IMR-90 (cell line): ENCODE results near the gene MALAT1. TPM values are rescaled to one million over a fixed set of nuclear protein-coding genes. Genes with fewer than 3 reads are reported as not detected.

Experiments
- ATAC-seq: fragments of 200-7000 bp; cut with Tn5 transposase; 2 replicates; pipeline ENCODE4 v1.9.1; 2020; ENCODE audit warnings: low read depth, mild to moderate bottlenecking, moderate library complexity
- BruUV-seq: library from RNA; stranded (reverse); fragments of 400-500 nt; replicated peaks from 2 replicates; lab custom pipeline; 2021; lab: Mats Ljungman, UMichigan
- CTCF ChIA-PET: fragments of 300-600 bp; formaldehyde crosslinking; extraction: SDS; loops from one replicate; lab custom pipeline; 2021; ENCODE audit warnings: antibody characterized with exemption; lab: Yijun Ruan, JAX
- POLR2A ChIA-PET: fragments of 300-600 bp; sonication (Branson Sonifier 250); formaldehyde crosslinking; loops from one replicate; lab custom pipeline; 2022; ENCODE audit warnings: antibody characterized with exemption; ENCODE audit not compliant: unreplicated experiment; lab: Charles Lee
- DNase-seq: peaks from one replicate; pipeline ENCODE4 v3.0.0; 2013
- H2AFZ ChIP-seq: replicated peaks from 2 replicates; pipeline ENCODE3; 2013; ENCODE audit warnings: low read length, mild to moderate bottlenecking; ENCODE audit not compliant: poor library complexity
- H2AK5ac ChIP-seq: 2 replicates; pipeline ENCODE4 v1.6.1; 2013; ENCODE audit warnings: low read depth, low read length, inconsistent platforms
- H2AK9ac ChIP-seq: replicated peaks from 2 replicates; pipeline ENCODE3; 2013; ENCODE audit warnings: mild to moderate bottlenecking, low read depth, low read length, moderate library complexity; ENCODE audit not compliant: poor library complexity
- H2BK120ac ChIP-seq: 2 replicates; pipeline ENCODE4 v1.6.1; 2013; ENCODE audit warnings: low read depth, low read length, inconsistent platforms
- H2BK15ac ChIP-seq: 3 replicates; pipeline ENCODE4 v1.6.1; 2013; ENCODE audit warnings: low read depth, low read length, inconsistent platforms
- H2BK20ac ChIP-seq: 2 replicates; pipeline ENCODE4 v1.6.1; 2013; ENCODE audit warnings: low read depth, mild to moderate bottlenecking, inconsistent platforms, low read length, moderate library complexity
- H2BK5ac ChIP-seq: 2 replicates; pipeline ENCODE4 v1.6.1; 2013; ENCODE audit warnings: mild to moderate bottlenecking, low read depth, low read length, inconsistent platforms; ENCODE audit not compliant: poor library complexity, severe bottlenecking
- H3K14ac ChIP-seq: replicated peaks from 2 replicates; pipeline ENCODE4 v1.6.1; 2013; ENCODE audit warnings: low read depth, low read length, inconsistent platforms
- H3K18ac ChIP-seq: 2 replicates; pipeline ENCODE4 v1.6.1; 2013; ENCODE audit warnings: low read depth, low read length, control low read depth
- H3K23ac ChIP-seq: 2 replicates; pipeline ENCODE4 v1.6.1; 2013; ENCODE audit warnings: low read depth, low read length, inconsistent platforms
- H3K27ac ChIP-seq: 2 replicates; pipeline ENCODE4 v1.5.1; 2013; ENCODE audit warnings: mild to moderate bottlenecking, control low read depth, low read length; ENCODE audit not compliant: insufficient read depth
- H3K27me3 ChIP-seq: 2 replicates; pipeline ENCODE4 v1.6.1; 2013; ENCODE audit warnings: low read length; ENCODE audit not compliant: control insufficient read depth, insufficient read depth
- H3K36me3 ChIP-seq: 2 replicates; pipeline ENCODE4 v1.6.1; 2013; ENCODE audit warnings: low read length, mixed read lengths; ENCODE audit not compliant: control insufficient read depth, insufficient read depth
- H3K4ac ChIP-seq: 2 replicates; pipeline ENCODE4 v1.6.1; 2013; ENCODE audit warnings: low read depth, low read length, inconsistent platforms
- H3K4me1 ChIP-seq: 2 replicates; pipeline ENCODE4 v1.6.1; 2013; ENCODE audit warnings: low read length, mixed read lengths; ENCODE audit not compliant: control insufficient read depth, insufficient read depth
- H3K4me2 ChIP-seq: 2 replicates; pipeline ENCODE4 v1.6.1; 2013; ENCODE audit warnings: low read depth, mild to moderate bottlenecking, control low read depth, low read length, moderate library complexity
- H3K4me3 ChIP-seq: 2 replicates; pipeline ENCODE4 v1.5.1; 2013; ENCODE audit warnings: low read depth, mild to moderate bottlenecking, control low read depth, low read length, moderate library complexity; ENCODE audit not compliant: insufficient read depth
- H3K56ac ChIP-seq: 2 replicates; pipeline ENCODE4 v1.6.1; 2013; ENCODE audit warnings: low read length, inconsistent platforms; ENCODE audit not compliant: insufficient read depth; ENCODE audit errors: extremely low read depth
- H3K79me1 ChIP-seq, 2 experiments: 2 replicates each; pipeline ENCODE4 v1.6.1; 2013; ENCODE audit warnings: low read length in 2 of 2, inconsistent platforms in 1 of 2, low read depth in 1 of 2
- H3K9ac ChIP-seq: 2 replicates; pipeline ENCODE4 v1.6.1; 2013; ENCODE audit warnings: low read depth, low read length, control low read depth
- H3K9me1 ChIP-seq: 2 replicates; pipeline ENCODE4 v1.6.1; 2013; ENCODE audit warnings: low read length, inconsistent platforms; ENCODE audit not compliant: insufficient read depth
- H3K9me3 ChIP-seq: 2 replicates; pipeline ENCODE4 v1.6.1; 2013; ENCODE audit warnings: low read length; ENCODE audit not compliant: control insufficient read depth, insufficient read depth
- H4K20me1 ChIP-seq: 2 replicates; pipeline ENCODE4 v1.6.1; 2013; ENCODE audit warnings: low read length, inconsistent platforms; ENCODE audit not compliant: insufficient read depth
- H4K5ac ChIP-seq: 2 replicates; pipeline ENCODE4 v1.6.1; 2013; ENCODE audit warnings: mild to moderate bottlenecking, low read depth, low read length, control low read depth
- H4K8ac ChIP-seq, 2 experiments: 2 replicates each; pipeline ENCODE4 v1.6.1; 2013; ENCODE audit warnings: low read depth in 2 of 2, low read length in 2 of 2, control low read depth in 1 of 2, inconsistent platforms in 1 of 2
- H4K91ac ChIP-seq: 2 replicates; pipeline ENCODE4 v1.6.1; 2013; ENCODE audit warnings: low read depth, low read length, inconsistent platforms; ENCODE audit not compliant: insufficient read depth
- BHLHE40 ChIP-seq: fragments of 150-350 bp; IDR thresholded peaks from 2 replicates; pipeline ENCODE4 v1.6.1; 2016; ENCODE audit warnings: mild to moderate bottlenecking, low read depth, low read length
- CEBPB ChIP-seq: IDR thresholded peaks from 2 replicates; pipeline ENCODE4 v1.6.1; 2012; ENCODE audit warnings: low read depth, low read length, improper control_type of control experiment
- CHD1 ChIP-seq: IDR thresholded peaks from 2 replicates; pipeline ENCODE4 v1.6.1; 2012; ENCODE audit warnings: low read depth, low read length, improper control_type of control experiment
- FOS ChIP-seq: fragments of 150-350 bp; IDR thresholded peaks from 2 replicates; pipeline ENCODE4 v1.6.1; 2016; ENCODE audit warnings: low read depth, low read length
- MAZ ChIP-seq: IDR thresholded peaks from 2 replicates; pipeline ENCODE4 v1.6.1; 2012; ENCODE audit warnings: low read depth, mild to moderate bottlenecking, low read length, improper control_type of control experiment, moderate library complexity, borderline replicate concordance
- MXI1 ChIP-seq: IDR thresholded peaks from 2 replicates; pipeline ENCODE4 v1.6.1; 2012; ENCODE audit warnings: low read depth, mild to moderate bottlenecking, low read length, moderate library complexity, borderline replicate concordance
- NFE2L2 ChIP-seq: fragments of 150-350 bp; IDR thresholded peaks from 2 replicates; pipeline ENCODE4 v1.6.1; 2016; ENCODE audit warnings: low read depth, mild to moderate bottlenecking, low read length
- RAD21 ChIP-seq: IDR thresholded peaks from 2 replicates; pipeline ENCODE4 v1.6.1; 2012; ENCODE audit warnings: low read length, improper control_type of control experiment
- RCOR1 ChIP-seq: IDR thresholded peaks from 2 replicates; pipeline ENCODE4 v1.6.1; 2012; ENCODE audit warnings: mild to moderate bottlenecking, low read length, improper control_type of control experiment; ENCODE audit not compliant: insufficient replicate concordance
- RFX5 ChIP-seq: IDR thresholded peaks from 2 replicates; pipeline ENCODE4 v1.8.0; 2012; ENCODE audit warnings: low read depth, mild to moderate bottlenecking, low read length, moderate library complexity
- WGBS, 2 experiments: methylation state at CpG; one replicate each; pipeline versions ENCODE4 v1.1.5 to v1.1.7; 2013; ENCODE audit warnings: missing lambda C conversion rate in 2 of 2; ENCODE audit not compliant: insufficient read length in 1 of 2; ENCODE audit errors: extremely low coverage in 2 of 2; 5-methylcytosine and 5-hydroxymethylcytosine counted together
- dilution Hi-C: fragments of 300-500 bp; cut with HindIII; formaldehyde crosslinking; loops from one replicate; pipeline ENCODE4 v1.14.3; 2018; ENCODE audit warnings: low sequenced_read_pairs; ENCODE audit not compliant: unreplicated experiment
- in situ Hi-C: fragments of 300-500 bp; cut with MboI; formaldehyde crosslinking; loops from 3 replicates; pipeline ENCODE4 v1.14.3; 2019; ENCODE audit warnings: low sequenced_read_pairs, inconsistent platforms, mixed read lengths
- intact Hi-C: fragments of 100-400 bp; cut with micrococcal nuclease; formaldehyde crosslinking; loops from 2 replicates; pipeline ENCODE4 v1.10.0; 2022
- polyA plus RNA-seq, 3 experiments: library from polyadenylated mRNA; depleted of rRNA; stranded (reverse); fragments of >200 nt; gene quantifications; 2 replicates each; pipeline ENCODE4 v1.2.3, GENCODE V29; 2012; ENCODE audit warnings: low replicate concordance in 1 of 3
- total RNA-seq: library from RNA; depleted of rRNA; stranded (reverse); fragments of >200 nt; gene quantifications from 2 replicates; pipeline ENCODE4 v1.2.3, GENCODE V29; 2012
- TF ChIP-seq, protein P1 (sequence below): fragments of 150-350 bp; IDR thresholded peaks from 2 replicates; pipeline ENCODE4 v1.6.1; 2016; ENCODE audit warnings: low read depth, mild to moderate bottlenecking, low read length, moderate library complexity, borderline replicate concordance
- TF ChIP-seq, protein P2 (sequence below): conservative IDR thresholded peaks from 2 replicates; pipeline ENCODE4 v1.5.1; 2012; ENCODE audit warnings: mild to moderate bottlenecking, low read depth, low read length, improper control_type of control experiment
- TF ChIP-seq, protein P3 (sequence below): fragments of 150-350 bp; IDR thresholded peaks from 2 replicates; pipeline ENCODE4 v1.6.1; 2017; ENCODE audit warnings: mild to moderate bottlenecking, antibody characterized with exemption, low read length, low read depth

The MALAT1 gene
- total and polyA plus RNA-seq, 2 of the 4 experiments (the other 2 are of a cell fraction): 636 to 3,569 TPM

DNA sequence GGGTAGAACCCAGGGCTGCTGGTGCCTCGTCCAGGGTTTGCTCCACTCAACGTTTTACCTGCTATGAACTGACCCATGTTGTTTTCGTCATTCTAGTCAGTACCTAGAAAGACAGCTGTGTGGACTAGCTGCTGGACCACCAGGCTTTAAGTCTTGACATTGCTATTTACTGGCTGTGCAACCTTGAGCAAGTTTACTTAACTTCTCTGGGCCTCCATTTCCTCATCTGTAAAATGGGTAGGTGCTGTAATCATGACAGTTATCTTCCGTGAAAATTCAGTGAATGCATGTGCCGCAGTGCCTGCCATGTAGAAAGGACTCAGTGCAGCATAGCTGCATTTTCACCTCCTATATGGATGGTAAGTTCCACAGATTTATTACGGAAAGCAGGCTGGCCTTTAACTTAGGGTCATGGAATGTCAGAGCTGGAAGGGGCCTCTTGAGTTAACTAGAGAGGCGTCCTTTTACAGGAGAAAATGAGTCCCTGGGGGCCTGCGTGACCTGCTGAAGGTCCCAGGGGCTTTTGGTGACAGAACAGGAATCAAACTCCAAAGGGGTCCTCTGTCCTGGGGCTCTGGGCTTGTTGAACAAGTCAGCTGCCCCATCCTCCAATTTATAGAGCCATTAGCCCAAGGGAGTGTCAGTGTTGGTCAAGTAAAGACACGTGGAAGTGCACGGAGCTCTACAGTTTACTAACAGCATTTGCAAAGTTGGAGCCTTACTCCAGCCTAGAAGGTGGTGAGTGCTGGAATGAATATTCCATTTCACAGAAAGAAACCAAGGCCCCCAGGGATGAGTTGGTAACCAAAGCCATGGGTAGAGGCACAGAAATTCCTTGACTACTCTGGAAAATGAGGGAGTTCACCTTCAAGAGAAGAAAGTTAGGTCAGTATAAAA, 12.0 kb upstream of the MALAT1 start:
- Histone ChIP-seq H3K18ac (peak overlapping the region; percentile 48), H3K79me1 (peaks cover 18 to 66% of the 10 kb centered on the region in 2 experiments), H3K9me1 (peaks cover 23% of the 10 kb centered on the region), H3K36me3 (no peaks in the 10 kb centered on the region), H4K20me1 (no peaks in the 10 kb centered on the region), H2BK120ac (peak overlapping the region; percentile 94), H4K91ac (peak overlapping the region; percentile 97), H2AK5ac (peak overlapping the region; percentile 91), H3K9me3 (no peaks in the 10 kb centered on the region), H3K56ac (peak overlapping the region; percentile 81), H3K9ac (peak overlapping the region; percentile 14), H3K14ac (peak overlapping the region; percentile 91), H2AFZ (peak overlapping the region; percentile 35), H3K4me1 (peaks cover 46% of the 10 kb centered on the region), H2AK9ac (peak overlapping the region; percentile 81), H3K27ac (peak overlapping the region; percentile 82), H2BK5ac (peak overlapping the region; percentile 87), H3K4ac (peak overlapping the region; percentile 94), H3K27me3 (no peaks in the 10 kb centered on the region), H3K23ac (peak overlapping the region; percentile 97), H2BK15ac (peak overlapping the region; percentile 86; the same call in 2 of the 3 replicates), H4K5ac (peak overlapping the region; percentile 38), H2BK20ac (peak overlapping the region; percentile 93), H3K4me3 (no peak overlapping the region), H3K4me2 (peak overlapping the region; percentile 23), H4K8ac (peak overlapping the region; percentile 38 to 96)
- WGBS, 2 experiments: 88% methylated on average over 3 of the region's 10 CpGs; no CpG with 5 or more reads in 1 of the 2 experiments
- intact Hi-C loops: no loop called here
- DNase-seq (no peak), ATAC-seq (no peak)
- no TSS peak for BruUV-seq
- dilution Hi-C loops: no loop called here
- POLR2A ChIA-PET: interaction anchor here (0.6 to 9.6 kb wide), 6 partner anchors 8 to 66 kb away, joined by 3 to 400 read pairs (median 9); partner anchors contain the start of genes MALAT1 and NEAT1
- in situ Hi-C loops: no loop called here
- CTCF ChIA-PET: interaction anchor here (1.0 kb wide), 1 partner anchor 15 kb away, joined by 4 read pairs; no protein-coding TSS in a partner anchor
- TF ChIP-seq, protein P1, sequence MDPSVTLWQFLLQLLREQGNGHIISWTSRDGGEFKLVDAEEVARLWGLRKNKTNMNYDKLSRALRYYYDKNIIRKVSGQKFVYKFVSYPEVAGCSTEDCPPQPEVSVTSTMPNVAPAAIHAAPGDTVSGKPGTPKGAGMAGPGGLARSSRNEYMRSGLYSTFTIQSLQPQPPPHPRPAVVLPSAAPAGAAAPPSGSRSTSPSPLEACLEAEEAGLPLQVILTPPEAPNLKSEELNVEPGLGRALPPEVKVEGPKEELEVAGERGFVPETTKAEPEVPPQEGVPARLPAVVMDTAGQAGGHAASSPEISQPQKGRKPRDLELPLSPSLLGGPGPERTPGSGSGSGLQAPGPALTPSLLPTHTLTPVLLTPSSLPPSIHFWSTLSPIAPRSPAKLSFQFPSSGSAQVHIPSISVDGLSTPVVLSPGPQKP: no peak
- TF ChIP-seq RFX5: no peak
- no peak for TF ChIP-seq RCOR1
- no peak for TF ChIP-seq NFE2L2
- no peak for TF ChIP-seq BHLHE40
- no peak for TF ChIP-seq CHD1
- TF ChIP-seq FOS: no peak
- TF ChIP-seq MXI1: no peak
- TF ChIP-seq, protein P2, sequence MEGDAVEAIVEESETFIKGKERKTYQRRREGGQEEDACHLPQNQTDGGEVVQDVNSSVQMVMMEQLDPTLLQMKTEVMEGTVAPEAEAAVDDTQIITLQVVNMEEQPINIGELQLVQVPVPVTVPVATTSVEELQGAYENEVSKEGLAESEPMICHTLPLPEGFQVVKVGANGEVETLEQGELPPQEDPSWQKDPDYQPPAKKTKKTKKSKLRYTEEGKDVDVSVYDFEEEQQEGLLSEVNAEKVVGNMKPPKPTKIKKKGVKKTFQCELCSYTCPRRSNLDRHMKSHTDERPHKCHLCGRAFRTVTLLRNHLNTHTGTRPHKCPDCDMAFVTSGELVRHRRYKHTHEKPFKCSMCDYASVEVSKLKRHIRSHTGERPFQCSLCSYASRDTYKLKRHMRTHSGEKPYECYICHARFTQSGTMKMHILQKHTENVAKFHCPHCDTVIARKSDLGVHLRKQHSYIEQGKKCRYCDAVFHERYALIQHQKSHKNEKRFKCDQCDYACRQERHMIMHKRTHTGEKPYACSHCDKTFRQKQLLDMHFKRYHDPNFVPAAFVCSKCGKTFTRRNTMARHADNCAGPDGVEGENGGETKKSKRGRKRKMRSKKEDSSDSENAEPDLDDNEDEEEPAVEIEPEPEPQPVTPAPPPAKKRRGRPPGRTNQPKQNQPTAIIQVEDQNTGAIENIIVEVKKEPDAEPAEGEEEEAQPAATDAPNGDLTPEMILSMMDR: no peak
- TF ChIP-seq CEBPB: no peak
- no peak for TF ChIP-seq MAZ
- no peak for TF ChIP-seq RAD21
- TF ChIP-seq, protein P3, sequence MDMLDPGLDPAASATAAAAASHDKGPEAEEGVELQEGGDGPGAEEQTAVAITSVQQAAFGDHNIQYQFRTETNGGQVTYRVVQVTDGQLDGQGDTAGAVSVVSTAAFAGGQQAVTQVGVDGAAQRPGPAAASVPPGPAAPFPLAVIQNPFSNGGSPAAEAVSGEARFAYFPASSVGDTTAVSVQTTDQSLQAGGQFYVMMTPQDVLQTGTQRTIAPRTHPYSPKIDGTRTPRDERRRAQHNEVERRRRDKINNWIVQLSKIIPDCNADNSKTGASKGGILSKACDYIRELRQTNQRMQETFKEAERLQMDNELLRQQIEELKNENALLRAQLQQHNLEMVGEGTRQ: no peak
